Upper lobe of left lung (tissue), 4 donors: ENCODE results near the gene CLPSL1.

ENCODE experiments used
- EP300 ChIP-seq, 4 donors: sonication (generic); formaldehyde crosslinking; IDR thresholded peaks; one replicate each; pipeline ENCODE4 v1.5.1; 2017; ENCODE audit warnings: antibody characterized with exemption in 4 of 4, control low read depth in 2 of 4
- POLR2AphosphoS5 ChIP-seq, 2 donors: sonication (generic); formaldehyde crosslinking; IDR thresholded peaks; one replicate each; pipeline ENCODE4 v1.5.1; 2017; ENCODE audit warnings: antibody characterized with exemption in 2 of 2
- TF ChIP-seq, protein P1 (sequence below), 6 experiments: fragments of 450-650 bp in 4 of 6; fragments of 200-600 bp in 2 of 6; sonication (generic) in 2 of 6; IDR thresholded peaks; one replicate each; pipeline ENCODE4 v1.5.1; 2016 to 2019; ENCODE audit warnings: antibody characterized with exemption in 6 of 6

GRCh38 chr6:35829306-35829705, 48.5 kb downstream of the CLPSL1 start:
- TF ChIP-seq, protein P1, sequence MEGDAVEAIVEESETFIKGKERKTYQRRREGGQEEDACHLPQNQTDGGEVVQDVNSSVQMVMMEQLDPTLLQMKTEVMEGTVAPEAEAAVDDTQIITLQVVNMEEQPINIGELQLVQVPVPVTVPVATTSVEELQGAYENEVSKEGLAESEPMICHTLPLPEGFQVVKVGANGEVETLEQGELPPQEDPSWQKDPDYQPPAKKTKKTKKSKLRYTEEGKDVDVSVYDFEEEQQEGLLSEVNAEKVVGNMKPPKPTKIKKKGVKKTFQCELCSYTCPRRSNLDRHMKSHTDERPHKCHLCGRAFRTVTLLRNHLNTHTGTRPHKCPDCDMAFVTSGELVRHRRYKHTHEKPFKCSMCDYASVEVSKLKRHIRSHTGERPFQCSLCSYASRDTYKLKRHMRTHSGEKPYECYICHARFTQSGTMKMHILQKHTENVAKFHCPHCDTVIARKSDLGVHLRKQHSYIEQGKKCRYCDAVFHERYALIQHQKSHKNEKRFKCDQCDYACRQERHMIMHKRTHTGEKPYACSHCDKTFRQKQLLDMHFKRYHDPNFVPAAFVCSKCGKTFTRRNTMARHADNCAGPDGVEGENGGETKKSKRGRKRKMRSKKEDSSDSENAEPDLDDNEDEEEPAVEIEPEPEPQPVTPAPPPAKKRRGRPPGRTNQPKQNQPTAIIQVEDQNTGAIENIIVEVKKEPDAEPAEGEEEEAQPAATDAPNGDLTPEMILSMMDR (IDR thresholded peaks at IDR 0.05), result no peak
- no peak for TF ChIP-seq POLR2AphosphoS5 (IDR thresholded peaks at IDR 0.05)
- no peak for TF ChIP-seq EP300 (IDR thresholded peaks at IDR 0.05)
